Globus pallidus (tissue), 1 donor: ENCODE results near the gene STUM.
"Not testable (repeated sequence)": the region's sequence is repeated elsewhere in the genome, so short reads cannot be mapped to it uniquely, and the experiment has no call there.

Source experiments
- DNase-seq: peaks from one replicate; pipeline ENCODE4 v3.0.0-alpha.2; 2015; ENCODE audit warnings: low spot score

STUM gene

GRCh38 chr1:226627050-226627755, 78.6 kb downstream of the STUM start:
- no peak for DNase-seq

DNA sequence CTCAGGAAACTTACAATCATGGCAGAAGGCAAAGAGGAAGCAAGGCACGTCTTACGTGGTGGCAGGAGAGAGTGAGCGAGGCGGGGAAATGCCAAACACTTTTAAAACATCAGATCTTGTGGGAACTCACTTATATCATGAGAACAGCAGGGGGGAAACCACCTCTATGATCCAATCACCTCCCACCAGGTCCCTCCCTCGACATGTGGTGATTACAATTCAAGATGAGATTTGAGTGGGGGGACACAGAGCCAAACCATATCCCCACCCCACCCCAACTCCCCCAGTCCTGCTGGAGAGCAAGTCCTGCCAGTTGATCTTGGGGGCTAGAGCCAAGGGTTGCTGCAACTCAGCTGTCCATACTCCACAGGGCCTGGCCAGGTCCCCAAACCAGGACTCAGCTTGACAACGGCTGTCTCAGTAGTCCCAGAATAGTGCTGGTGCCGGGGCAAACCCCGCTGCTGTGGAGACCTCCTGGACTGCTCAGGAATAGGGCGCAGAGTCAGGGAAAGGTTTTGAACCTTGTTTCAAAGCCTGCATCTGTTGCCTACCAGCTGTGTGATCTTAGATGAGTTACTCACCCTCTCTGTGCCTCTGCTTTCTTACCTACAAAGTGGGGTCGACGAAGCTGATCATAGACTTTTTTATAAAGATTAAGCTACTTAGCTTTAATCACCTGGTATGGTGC, 79.5 kb downstream of the STUM start:
- DNase-seq = no peak

- no peak for DNase-seq
These were observed 80.1 kb downstream of the STUM start for GRCh38 chr1:226628612-226629155.

DNA sequence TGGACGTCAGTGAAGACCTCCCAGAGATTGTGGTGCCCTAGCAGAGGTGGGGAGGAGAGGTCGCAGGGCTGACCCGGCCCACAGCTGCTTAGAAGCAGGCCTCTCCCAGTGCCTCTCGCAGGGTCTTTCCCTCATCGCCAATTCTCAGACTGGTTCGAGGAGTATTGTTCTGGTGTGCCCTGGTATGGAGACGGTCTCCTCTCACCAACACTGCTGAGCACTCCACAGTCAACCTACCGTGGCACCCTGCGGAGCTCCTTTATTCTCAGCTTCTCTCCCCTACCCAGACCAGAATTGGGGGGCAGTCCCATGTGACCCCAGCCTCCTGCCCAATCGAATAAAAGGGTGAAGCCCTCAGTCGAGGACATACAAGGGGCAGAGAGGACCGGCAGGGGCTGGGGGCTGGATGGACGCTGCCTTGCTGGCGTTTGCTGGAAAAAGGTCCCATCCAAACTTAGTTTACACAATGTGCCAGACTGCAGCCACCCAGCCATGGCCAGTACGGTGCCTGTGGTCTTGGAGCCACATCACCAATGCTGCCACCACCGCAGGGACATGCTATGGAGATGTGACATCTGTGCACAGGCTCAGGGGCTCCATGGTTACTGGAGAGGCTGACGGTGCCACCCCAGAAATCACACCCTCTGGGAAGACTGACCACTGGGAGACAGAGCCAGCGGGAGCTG, 80.8 kb downstream of the STUM start:
- DNase-seq = no peak

DNA sequence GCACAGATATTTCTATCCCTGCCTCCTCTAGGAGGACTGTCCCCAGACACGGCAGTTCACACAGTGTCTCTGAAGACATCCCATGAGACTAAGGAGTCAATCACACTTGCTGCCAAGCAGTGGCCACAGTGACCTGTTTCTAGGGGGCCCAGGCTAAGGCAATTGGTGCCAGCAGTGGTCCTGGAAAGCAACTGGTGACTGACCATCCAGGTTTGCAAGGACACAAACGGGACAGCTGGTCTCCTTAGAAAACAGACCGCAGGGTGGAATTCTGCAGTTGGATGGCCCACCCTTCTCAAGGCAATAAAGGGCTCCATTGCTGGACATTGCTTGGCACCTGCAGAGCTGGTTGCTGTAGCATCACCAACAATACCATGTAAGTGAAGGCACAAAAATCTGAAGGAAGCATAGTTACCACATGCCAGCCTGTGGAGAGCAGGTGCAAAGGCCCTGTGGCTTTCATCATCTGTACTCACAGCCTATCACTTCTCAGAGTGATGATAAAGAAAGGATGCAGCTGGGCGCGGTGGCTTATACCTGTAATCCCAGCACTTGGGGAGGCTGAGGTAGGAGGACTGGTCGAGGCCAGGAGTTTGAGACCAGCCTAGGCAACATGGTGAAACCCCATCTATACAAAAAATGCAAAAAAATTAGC, 81.5 kb downstream of the STUM start:
- no peak for DNase-seq

- DNase-seq = no peak
These were observed 82.0 kb downstream of the STUM start for GRCh38 chr1:226630592-226630991.

DNA sequence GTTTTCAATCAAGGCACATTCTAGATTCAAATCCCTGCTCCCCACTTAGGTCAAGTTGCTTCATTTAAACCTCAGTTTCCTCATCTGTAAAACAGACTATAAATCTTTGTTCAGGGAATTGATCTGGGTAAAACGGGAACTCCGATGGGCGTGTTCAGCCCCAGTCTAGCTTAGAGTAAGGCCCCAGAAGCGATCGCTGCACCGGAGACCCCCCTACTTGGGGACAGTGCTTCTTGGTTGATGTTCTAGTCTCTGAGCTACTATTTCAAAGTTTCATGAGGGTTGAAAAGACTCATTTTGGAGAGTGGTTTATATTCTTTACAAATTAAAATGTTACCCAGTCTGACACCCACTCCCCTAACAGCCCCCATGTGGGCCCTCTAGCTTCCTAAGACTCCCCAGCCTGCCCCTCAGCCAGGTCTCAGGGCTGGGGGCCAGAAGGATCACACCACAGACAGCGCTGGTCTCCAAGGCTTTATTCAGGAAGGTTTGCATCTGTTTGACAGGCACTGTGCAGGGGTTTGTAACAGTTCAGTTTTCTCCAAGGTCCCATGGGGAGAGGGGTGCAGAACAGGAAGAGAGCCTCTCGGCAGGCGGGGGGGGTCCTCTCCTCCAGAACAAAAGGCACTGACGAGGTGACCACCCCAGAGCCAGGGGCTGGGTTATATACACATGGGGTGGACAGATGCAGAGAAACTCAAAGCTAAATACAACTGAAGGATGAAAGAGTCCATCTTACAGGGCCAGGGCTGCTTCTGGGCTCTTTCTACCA, 82.9 kb downstream of the STUM start:
- no peak for DNase-seq

- no peak for DNase-seq
These were observed 83.8 kb downstream of the STUM start for GRCh38 chr1:226632169-226632879.

GRCh38 chr1:226632922-226633351, 84.4 kb downstream of the STUM start:
- no peak for DNase-seq

GRCh38 chr1:226633541-226634165, 85.1 kb downstream of the STUM start:
- DNase-seq = no peak

DNA sequence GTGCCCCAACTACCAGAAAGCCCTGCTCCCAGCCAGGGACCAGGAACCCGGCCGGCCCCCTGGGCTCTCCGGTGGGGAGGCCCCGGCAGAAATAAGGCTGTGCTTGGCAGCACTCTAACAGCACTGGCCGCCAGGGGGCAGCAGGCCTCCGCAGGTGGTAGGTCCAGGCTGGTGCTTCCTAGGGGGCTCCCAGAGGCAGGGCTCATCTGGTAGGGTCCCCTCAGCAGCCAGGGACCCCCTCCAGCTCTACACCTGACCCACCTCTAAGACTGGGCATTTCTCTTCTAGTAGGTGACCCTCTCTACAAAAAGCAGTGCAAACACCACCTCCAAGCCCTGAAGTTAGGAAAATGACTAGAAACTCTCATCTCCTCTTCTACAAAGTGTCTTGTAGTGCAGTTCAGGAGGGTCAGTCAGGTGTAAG, 85.6 kb downstream of the STUM start:
- DNase-seq = peak; percentile 74

DNA sequence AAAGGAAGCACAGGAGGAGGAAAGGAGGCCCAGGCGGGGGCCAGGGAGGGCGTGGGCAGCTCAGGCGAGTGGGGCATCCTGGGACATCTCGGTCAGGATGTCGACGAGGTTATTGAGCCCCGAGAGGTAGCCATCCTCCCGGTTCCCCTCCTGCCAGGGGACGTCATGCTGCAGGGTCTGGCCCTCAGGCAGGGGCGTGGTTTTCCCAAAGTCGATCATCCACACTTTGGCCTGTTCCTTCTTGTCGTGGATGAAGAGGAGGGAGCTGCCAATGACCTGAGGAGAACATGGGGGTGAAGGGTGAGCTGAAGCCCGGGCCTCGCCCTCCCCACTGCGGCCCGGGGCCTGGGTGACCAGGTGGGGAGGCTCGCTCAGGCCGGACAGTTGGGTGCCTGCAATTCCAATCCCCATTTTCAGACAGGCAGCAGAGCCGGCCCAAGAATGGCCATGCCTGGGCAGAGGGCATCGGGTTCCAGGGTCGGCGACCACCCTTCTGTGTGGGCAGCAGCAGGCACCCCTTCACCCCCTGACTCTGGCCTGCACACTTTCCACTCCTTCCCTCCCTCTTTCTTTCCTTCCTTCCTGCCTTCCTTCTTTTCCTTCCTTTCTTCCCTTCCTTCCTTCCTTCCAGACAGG, 86.2 kb downstream of the STUM start:
- DNase-seq = no peak

- no peak for DNase-seq
These were observed 86.9 kb downstream of the STUM start for GRCh38 chr1:226635456-226635941.

DNA sequence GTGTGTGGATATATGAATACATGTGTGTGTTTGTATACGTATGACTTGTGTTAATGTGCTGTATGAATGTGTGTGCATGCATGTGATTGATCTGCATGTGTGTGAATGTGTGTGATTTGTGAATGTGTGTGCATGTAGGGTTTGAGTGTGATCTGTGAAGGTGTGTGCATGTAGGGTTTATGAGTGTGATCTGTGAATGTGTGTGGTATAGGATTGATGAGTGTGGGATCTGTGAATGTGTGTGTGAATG, 88.2 kb downstream of the STUM start:
- no peak for DNase-seq

DNA sequence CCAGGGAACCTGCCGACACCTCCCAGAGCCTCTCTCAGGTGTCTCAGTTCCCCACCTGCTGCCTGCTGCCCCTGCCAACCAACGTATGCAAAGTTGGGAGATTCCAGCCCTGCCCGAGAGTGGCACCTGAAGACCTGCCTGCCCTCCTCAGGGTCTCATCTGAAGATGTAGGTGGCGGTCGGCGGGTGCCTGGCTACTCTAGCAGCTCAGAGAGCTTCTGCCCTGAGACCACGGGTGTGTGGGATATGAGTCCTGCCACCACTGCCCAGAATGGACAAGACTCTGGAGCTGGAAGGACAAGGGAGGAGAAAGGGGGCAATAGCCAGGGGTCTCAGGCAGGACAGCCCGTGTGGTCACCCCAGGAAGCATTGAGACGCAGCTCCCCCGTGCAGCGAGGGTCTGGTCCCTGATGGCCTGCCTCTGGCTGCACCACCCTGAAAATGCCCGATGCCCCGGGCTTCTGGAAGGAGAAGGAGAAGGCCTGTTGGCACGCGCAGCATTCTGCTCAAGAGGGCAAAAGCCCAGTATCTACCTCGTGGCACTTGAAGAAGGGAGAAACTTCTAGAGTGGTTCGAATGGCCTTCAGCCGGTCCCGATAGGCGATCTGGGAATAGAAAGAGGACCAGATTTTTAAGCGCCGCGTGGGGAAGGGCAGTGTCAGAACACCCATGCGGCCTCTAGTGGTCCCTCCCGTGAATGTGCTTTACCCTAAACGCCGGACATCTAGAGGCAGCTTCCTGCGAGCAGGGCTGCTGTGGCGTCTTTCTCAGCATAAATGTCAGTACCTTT, 88.8 kb downstream of the STUM start:
- DNase-seq = no peak

DNA sequence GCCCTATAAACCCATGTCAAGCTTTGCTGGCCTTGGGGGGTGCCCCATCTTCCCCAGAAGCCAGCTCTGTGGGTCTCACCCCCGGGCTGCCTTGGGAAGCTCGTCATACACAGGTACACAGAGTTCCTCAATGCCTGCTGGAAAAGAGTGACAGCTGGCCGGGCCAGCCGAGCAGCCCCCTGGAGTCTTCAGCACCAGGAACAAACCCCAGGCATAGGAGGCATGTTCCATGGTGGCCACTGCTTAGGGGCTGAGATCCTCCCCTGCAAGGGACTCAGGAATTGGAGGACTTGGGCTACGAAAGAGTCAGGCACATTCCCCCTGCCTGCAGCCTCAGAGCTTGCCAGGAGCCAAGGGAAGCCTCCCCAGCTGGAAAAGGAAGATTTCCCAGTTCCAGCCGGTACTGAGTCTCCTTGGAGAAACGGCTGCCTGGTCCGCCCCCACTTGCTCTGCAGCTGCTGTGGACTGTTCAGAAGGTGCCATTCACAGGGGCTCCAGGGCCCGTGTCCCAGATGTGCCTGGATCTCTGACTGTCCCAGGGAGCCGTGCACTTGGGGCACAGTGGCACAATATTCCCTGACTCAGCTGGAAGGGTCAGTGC, 89.5 kb downstream of the STUM start:
- DNase-seq = no peak

GRCh38 chr1:226638608-226639007, 90.0 kb downstream of the STUM start:
- DNase-seq = no peak

GRCh38 chr1:226639206-226639605, 90.6 kb downstream of the STUM start:
- DNase-seq = not testable (repeated sequence)

- DNase-seq = no peak
These were observed 91.1 kb downstream of the STUM start for GRCh38 chr1:226639631-226640061.
